Natural killer cell (primary cell): ENCODE data around the gene KRTAP10-11. TPM values are rescaled to one million over a fixed set of nuclear protein-coding genes. Genes with fewer than 3 reads are reported as not detected.
A peak's percentile ranks its signal among the peaks of the same experiment; 100 is the strongest.

Experiments
- ATAC-seq, 3 donors: fragments of 150-1000 bp in 2 of 3; fragments of 200-7000 bp in 1 of 3; cut with Tn5 transposase; 1 replicate in 1 of 3; 2 replicates in 2 of 3; pipeline ENCODE4 v1.10.0; 2021; ENCODE audit warnings: mild to moderate bottlenecking in 2 of 3, moderate library complexity in 2 of 3
- DNase-seq, 2 donors: peaks; one replicate each; pipeline versions ENCODE4 v3.0.0 to v3.0.0-alpha.2; 2013 to 2021; ENCODE audit warnings: mixed read lengths in 1 of 2
- H3K27ac ChIP-seq: one replicate; pipeline ENCODE4 v1.5.1; 2013; ENCODE audit warnings: mild to moderate bottlenecking, low read length
- H3K27me3 ChIP-seq: one replicate; pipeline ENCODE4 v1.6.1; 2013; ENCODE audit warnings: low read length; ENCODE audit not compliant: control insufficient read depth, insufficient read depth
- H3K36me3 ChIP-seq: one replicate; pipeline ENCODE4 v1.6.1; 2013; ENCODE audit warnings: low read length; ENCODE audit not compliant: control insufficient read depth, insufficient read depth
- H3K4me1 ChIP-seq: one replicate; pipeline ENCODE4 v1.6.1; 2013; ENCODE audit warnings: low read length; ENCODE audit not compliant: control insufficient read depth, insufficient read depth
- H3K4me3 ChIP-seq: one replicate; pipeline ENCODE4 v1.5.1; 2013; ENCODE audit warnings: low read length
- H3K9me3 ChIP-seq: one replicate; pipeline ENCODE4 v1.6.1; 2013; ENCODE audit warnings: low read length; ENCODE audit not compliant: control insufficient read depth, insufficient read depth
- H3K27ac Mint-ChIP-seq, 2 donors: one replicate each; pipeline ENCODE4 v1.8.0; 2022; ENCODE audit warnings: mild to moderate bottlenecking in 2 of 2, mixed read lengths in 2 of 2, moderate library complexity in 1 of 2
- H3K27me3 Mint-ChIP-seq, 2 donors: one replicate each; pipeline ENCODE4 v1.8.0; 2022; ENCODE audit warnings: low read depth in 2 of 2, mixed read lengths in 2 of 2
- H3K36me3 Mint-ChIP-seq: one replicate; pipeline ENCODE4 v1.8.0; 2022; ENCODE audit warnings: mixed read lengths
- H3K4me1 Mint-ChIP-seq, 2 donors: one replicate each; pipeline ENCODE4 v1.8.0; 2022; ENCODE audit warnings: mixed read lengths in 2 of 2
- H3K4me3 Mint-ChIP-seq: one replicate; pipeline ENCODE4 v1.8.0; 2022; ENCODE audit warnings: mild to moderate bottlenecking, moderate library complexity, mixed read lengths
- H3K9me3 Mint-ChIP-seq, 2 donors: one replicate each; pipeline ENCODE4 v1.8.0; 2022; ENCODE audit warnings: mixed read lengths in 2 of 2
- CTCF ChIP-seq: fragments of 200-600 bp; IDR thresholded peaks from one replicate; pipeline ENCODE4 v1.8.0; 2022; ENCODE audit warnings: antibody characterized with exemption
- WGBS: methylation state at CpG from one replicate; pipeline ENCODE4 v1.1.7; 2013; ENCODE audit warnings: missing lambda C conversion rate; ENCODE audit not compliant: insufficient coverage; 5-methylcytosine and 5-hydroxymethylcytosine counted together
- intact Hi-C: fragments of 100-400 bp; cut with micrococcal nuclease; formaldehyde crosslinking; loops from one replicate; pipeline ENCODE4 v1.14.2; 2022
- total RNA-seq, 4 donors: library from RNA; stranded (reverse); fragments of 120-200 nt in 1 of 4; gene quantifications; one replicate each; pipeline versions ENCODE4 v1.2.3 to v1.2.4, GENCODE V29; 2013 to 2022

KRTAP10-11 gene
- total RNA-seq, 3 donors from 2014 or later (not counting 1 experiment from before 2014, with no cell fraction given): not detected

GRCh38 chr21:44648557-44649311, 2.5 kb downstream of the KRTAP10-11 start:
- peaks cover 3 to 14% of the 10 kb centered on the region in 2 donors for H3K4me1 Mint-ChIP-seq
- peaks cover 2% of the 10 kb centered on the region for H3K27me3 ChIP-seq
- TF ChIP-seq CTCF: no peak
- intact Hi-C loops: no loop called here
- H3K9me3 Mint-ChIP-seq: peaks cover 4 to 10% of the 10 kb centered on the region in 2 donors
- H3K27ac ChIP-seq: no peak overlapping the region
- H3K36me3 Mint-ChIP-seq: peaks cover 11% of the 10 kb centered on the region
- 81% methylated on average over 33 of the region's 33 CpGs for WGBS
- no peak overlapping the region for H3K27ac Mint-ChIP-seq
- H3K4me3 ChIP-seq: no peak overlapping the region
- no peak for ATAC-seq
- peaks cover 5 to 9% of the 10 kb centered on the region in 2 donors for H3K27me3 Mint-ChIP-seq
- no peak for DNase-seq
- no peaks in the 10 kb centered on the region for H3K36me3 ChIP-seq
- no peak overlapping the region for H3K4me3 Mint-ChIP-seq
- peaks cover 11% of the 10 kb centered on the region for H3K9me3 ChIP-seq
- H3K4me1 ChIP-seq: peaks cover 8% of the 10 kb centered on the region

- peaks cover 5% of the 10 kb centered on the region for H3K36me3 Mint-ChIP-seq
- Histone ChIP-seq H3K27me3 (peaks cover 2% of the 10 kb centered on the region), H3K27ac (no peak overlapping the region), H3K36me3 (no peaks in the 10 kb centered on the region), H3K4me1 (peaks cover 17% of the 10 kb centered on the region), H3K9me3 (peaks cover 6% of the 10 kb centered on the region), H3K4me3 (no peak overlapping the region)
- DNase-seq (no peak), ATAC-seq (no peak)
- no peak overlapping the region for H3K27ac Mint-ChIP-seq
- H3K9me3 Mint-ChIP-seq: peaks cover 4 to 5% of the 10 kb centered on the region in 2 donors
- no peak overlapping the region for H3K4me3 Mint-ChIP-seq
- intact Hi-C loops: no loop called here
- H3K27me3 Mint-ChIP-seq: peaks cover 5 to 8% of the 10 kb centered on the region in 2 donors
- TF ChIP-seq CTCF: no peak
- peaks cover 11 to 21% of the 10 kb centered on the region in 2 donors for H3K4me1 Mint-ChIP-seq
- WGBS: 93% methylated on average over 18 of the region's 18 CpGs
Measured at GRCh38 chr21:44649521-44650100, 3.4 kb downstream of the KRTAP10-11 start.

GRCh38 chr21:44650265-44650972, 4.2 kb downstream of the KRTAP10-11 start:
- H3K27ac ChIP-seq: no peak overlapping the region
- no peaks in the 10 kb centered on the region for H3K36me3 Mint-ChIP-seq
- ATAC-seq: peak in 1 of 3 donors; percentile 8
- no peak overlapping the region for H3K4me3 Mint-ChIP-seq
- H3K27me3 ChIP-seq: no peaks in the 10 kb centered on the region
- peaks cover 25% of the 10 kb centered on the region for H3K4me1 ChIP-seq
- H3K4me3 ChIP-seq: no peak overlapping the region
- peaks cover 1% of the 10 kb centered on the region for H3K9me3 ChIP-seq
- H3K27ac Mint-ChIP-seq: peak overlapping the region in 1 of 2 donors; percentile 24
- peaks cover 0 to 3% of the 10 kb centered on the region in 2 donors for H3K27me3 Mint-ChIP-seq
- H3K4me1 Mint-ChIP-seq: peaks cover 16 to 21% of the 10 kb centered on the region in 2 donors
- intact Hi-C loops: no loop called here
- no peaks in the 10 kb centered on the region for H3K9me3 Mint-ChIP-seq
- no peaks in the 10 kb centered on the region for H3K36me3 ChIP-seq
- TF ChIP-seq CTCF: no peak
- 87% methylated on average over 20 of the region's 20 CpGs for WGBS
- DNase-seq: no peak
